ENCODE data around the gene SLC22A4. TPM values are rescaled to one million over a fixed set of nuclear protein-coding genes. Genes with fewer than 3 reads are reported as not detected.

The SLC22A4 gene
- total RNA-seq, 1 donor: 2.9 TPM

DNA sequence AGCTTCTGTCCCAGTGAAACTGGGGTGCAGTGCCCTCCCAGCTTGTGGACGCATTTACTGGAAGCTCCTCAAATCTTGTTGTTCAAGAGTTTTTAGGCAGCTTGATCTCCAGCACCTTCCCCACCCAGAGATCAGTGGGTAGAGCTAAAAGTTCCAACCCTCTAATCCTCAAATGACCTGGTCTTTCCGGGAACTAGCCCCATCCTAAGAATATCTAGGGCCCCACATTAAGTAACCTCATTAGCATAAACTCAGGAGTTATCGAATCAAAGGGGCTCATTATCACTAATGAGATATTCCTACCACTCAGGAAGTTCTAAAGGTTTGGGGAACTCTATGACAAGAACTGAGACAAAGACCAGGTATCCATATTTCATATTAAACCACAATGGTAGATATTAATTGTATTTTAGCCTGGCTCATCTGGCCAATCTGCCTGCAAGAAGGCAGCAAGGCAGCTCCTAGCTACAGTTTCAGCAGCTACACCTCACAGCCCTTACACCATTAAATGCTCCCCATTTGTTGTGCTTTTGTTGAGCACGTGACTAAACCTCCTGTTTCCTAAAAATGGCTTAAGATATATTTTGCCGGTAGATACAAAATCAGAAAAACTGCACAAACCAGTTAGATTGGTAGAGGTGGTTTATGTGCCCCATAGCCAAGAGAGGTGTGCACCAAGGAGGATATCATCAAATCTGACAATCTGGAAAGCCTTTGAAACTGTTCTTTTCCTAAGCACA lies 50.8 kb downstream of the SLC22A4 start:
- H3K79me2 ChIP-seq (ENCODE audit: insufficient read depth, low read length): no peaks in the 10 kb centered on the region
- no peak overlapping the region for H2AFZ ChIP-seq (ENCODE audit: low read length)
- TF ChIP-seq, protein P1, sequence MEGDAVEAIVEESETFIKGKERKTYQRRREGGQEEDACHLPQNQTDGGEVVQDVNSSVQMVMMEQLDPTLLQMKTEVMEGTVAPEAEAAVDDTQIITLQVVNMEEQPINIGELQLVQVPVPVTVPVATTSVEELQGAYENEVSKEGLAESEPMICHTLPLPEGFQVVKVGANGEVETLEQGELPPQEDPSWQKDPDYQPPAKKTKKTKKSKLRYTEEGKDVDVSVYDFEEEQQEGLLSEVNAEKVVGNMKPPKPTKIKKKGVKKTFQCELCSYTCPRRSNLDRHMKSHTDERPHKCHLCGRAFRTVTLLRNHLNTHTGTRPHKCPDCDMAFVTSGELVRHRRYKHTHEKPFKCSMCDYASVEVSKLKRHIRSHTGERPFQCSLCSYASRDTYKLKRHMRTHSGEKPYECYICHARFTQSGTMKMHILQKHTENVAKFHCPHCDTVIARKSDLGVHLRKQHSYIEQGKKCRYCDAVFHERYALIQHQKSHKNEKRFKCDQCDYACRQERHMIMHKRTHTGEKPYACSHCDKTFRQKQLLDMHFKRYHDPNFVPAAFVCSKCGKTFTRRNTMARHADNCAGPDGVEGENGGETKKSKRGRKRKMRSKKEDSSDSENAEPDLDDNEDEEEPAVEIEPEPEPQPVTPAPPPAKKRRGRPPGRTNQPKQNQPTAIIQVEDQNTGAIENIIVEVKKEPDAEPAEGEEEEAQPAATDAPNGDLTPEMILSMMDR (IDR thresholded peaks at IDR 0.05; ENCODE audit: extremely low read depth, low read depth, low read length): no peak
- no peak overlapping the region for H3K4me3 ChIP-seq (ENCODE audit: insufficient read depth, low read length)
- peaks cover 18% of the 10 kb centered on the region for H3K36me3 ChIP-seq (ENCODE audit: insufficient read depth, low read length)
- H4K20me1 ChIP-seq (ENCODE audit: insufficient read depth, low read length): no peaks in the 10 kb centered on the region
- H3K4me1 ChIP-seq (ENCODE audit: insufficient read depth, low read length): no peaks in the 10 kb centered on the region
- no peak overlapping the region for H3K4me2 ChIP-seq (ENCODE audit: insufficient read depth, low read length)
- no peaks in the 10 kb centered on the region for H3K27me3 ChIP-seq (ENCODE audit: insufficient read depth, low read length)
- no peaks in the 10 kb centered on the region for H3K9me3 ChIP-seq (ENCODE audit: low read depth, low read length)
- no peak for DNase-seq (ENCODE audit: insufficient read length, low spot score, missing footprints)
- no peak overlapping the region for H3K27ac ChIP-seq (ENCODE audit: low read depth, low read length)

DNA sequence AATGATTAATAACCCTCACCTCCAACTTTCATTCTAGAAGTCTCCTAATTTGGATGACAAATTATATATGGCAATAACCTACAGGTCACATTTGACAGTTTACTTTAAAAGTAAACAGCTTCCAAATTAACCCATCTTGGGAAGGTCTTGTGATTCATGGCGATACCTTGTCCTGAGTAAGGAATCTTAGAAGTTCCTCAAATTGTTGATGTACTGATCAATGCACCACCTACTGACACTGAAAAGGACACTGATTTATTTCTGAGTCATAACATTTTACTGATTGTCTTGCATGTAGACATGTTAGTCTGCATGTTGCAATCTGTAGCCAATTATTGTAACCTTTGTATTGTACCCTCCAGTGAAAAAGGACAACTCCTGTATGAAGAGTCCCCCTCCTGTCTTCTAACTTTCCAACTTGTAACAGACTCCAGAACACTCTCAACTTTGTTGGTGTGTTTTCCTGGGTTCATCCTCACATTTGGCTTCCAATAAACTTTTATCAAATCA lies 59.3 kb downstream of the SLC22A4 start:
- H3K27ac ChIP-seq (ENCODE audit: low read depth, low read length): no peak overlapping the region
- no peaks in the 10 kb centered on the region for H4K20me1 ChIP-seq (ENCODE audit: insufficient read depth, low read length)
- DNase-seq (ENCODE audit: insufficient read length, low spot score, missing footprints): no peak
- H3K4me1 ChIP-seq (ENCODE audit: insufficient read depth, low read length): no peaks in the 10 kb centered on the region
- TF ChIP-seq, protein P1 (IDR thresholded peaks at IDR 0.05; ENCODE audit: extremely low read depth, low read depth, low read length): no peak
- H2AFZ ChIP-seq (ENCODE audit: low read length): no peak overlapping the region
- H3K4me2 ChIP-seq (ENCODE audit: insufficient read depth, low read length): no peak overlapping the region
- no peaks in the 10 kb centered on the region for H3K36me3 ChIP-seq (ENCODE audit: insufficient read depth, low read length)
- peaks cover 8% of the 10 kb centered on the region for H3K27me3 ChIP-seq (ENCODE audit: insufficient read depth, low read length)
- H3K9me3 ChIP-seq (ENCODE audit: low read depth, low read length): no peaks in the 10 kb centered on the region
- H3K79me2 ChIP-seq (ENCODE audit: insufficient read depth, low read length): no peaks in the 10 kb centered on the region
- H3K4me3 ChIP-seq (ENCODE audit: insufficient read depth, low read length): no peak overlapping the region

DNA sequence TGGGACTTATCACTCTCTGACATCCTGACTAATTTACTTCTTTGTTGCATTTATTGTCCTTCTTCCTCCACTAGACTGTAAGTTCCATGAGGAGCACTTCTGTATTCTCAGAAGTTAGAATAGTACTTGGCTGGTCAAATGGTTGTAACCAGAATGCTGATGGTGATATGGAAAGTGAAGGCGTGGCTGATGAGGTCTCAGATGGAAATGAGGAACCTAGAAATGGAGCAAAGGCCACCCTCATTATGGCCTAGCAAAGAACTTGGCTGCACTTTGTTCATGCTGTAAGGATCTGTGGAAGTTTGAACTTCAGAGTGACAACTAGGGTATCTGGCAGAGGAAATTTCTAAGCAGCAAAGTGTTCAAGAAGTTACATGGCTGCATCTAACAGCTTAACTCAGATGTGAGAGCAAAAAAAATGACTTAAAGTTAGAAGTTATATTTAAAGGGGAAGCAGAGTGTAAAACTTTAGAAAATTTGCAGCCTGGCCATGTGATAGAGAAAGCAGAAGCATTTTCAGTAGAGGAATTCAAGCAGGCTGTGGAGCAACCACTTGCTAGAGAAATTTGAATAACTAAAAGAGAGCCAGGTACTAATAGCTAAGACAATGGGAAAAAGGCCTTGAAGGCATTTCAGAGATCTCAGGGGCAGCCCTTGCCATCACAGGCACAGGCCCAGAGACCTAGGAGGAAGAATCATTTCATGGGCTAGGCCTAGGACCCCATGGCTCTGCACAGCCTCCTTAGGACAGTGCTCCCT lies 60.4 kb downstream of the SLC22A4 start:
- no peaks in the 10 kb centered on the region for H3K79me2 ChIP-seq (ENCODE audit: insufficient read depth, low read length)
- H3K27ac ChIP-seq (ENCODE audit: low read depth, low read length): no peak overlapping the region
- peaks cover 8% of the 10 kb centered on the region for H3K27me3 ChIP-seq (ENCODE audit: insufficient read depth, low read length)
- no peaks in the 10 kb centered on the region for H4K20me1 ChIP-seq (ENCODE audit: insufficient read depth, low read length)
- no peak overlapping the region for H3K4me2 ChIP-seq (ENCODE audit: insufficient read depth, low read length)
- H3K4me1 ChIP-seq (ENCODE audit: insufficient read depth, low read length): no peaks in the 10 kb centered on the region
- TF ChIP-seq, protein P1 (IDR thresholded peaks at IDR 0.05; ENCODE audit: extremely low read depth, low read depth, low read length): no peak
- no peak for DNase-seq (ENCODE audit: insufficient read length, low spot score, missing footprints)
- no peak overlapping the region for H2AFZ ChIP-seq (ENCODE audit: low read length)
- no peaks in the 10 kb centered on the region for H3K9me3 ChIP-seq (ENCODE audit: low read depth, low read length)
- no peak overlapping the region for H3K4me3 ChIP-seq (ENCODE audit: insufficient read depth, low read length)
- no peaks in the 10 kb centered on the region for H3K36me3 ChIP-seq (ENCODE audit: insufficient read depth, low read length)

Measured in osteoblast (primary cell).